NCI-H2171 (cell line): ENCODE data around the gene HBA2.
"Not testable (repeated sequence)": the region's sequence is repeated elsewhere in the genome, so short reads cannot be mapped to it uniquely, and the experiment has no call there.

ENCODE experiments used
- DNase-seq: peaks from one replicate; lab custom pipeline; 2025; lab: John Stamatoyannopoulos, UW

HBA2 gene

GRCh38 chr16:175011-175949 lies 2.6 kb downstream of the HBA2 start:
- DNase-seq, result no peak

DNA sequence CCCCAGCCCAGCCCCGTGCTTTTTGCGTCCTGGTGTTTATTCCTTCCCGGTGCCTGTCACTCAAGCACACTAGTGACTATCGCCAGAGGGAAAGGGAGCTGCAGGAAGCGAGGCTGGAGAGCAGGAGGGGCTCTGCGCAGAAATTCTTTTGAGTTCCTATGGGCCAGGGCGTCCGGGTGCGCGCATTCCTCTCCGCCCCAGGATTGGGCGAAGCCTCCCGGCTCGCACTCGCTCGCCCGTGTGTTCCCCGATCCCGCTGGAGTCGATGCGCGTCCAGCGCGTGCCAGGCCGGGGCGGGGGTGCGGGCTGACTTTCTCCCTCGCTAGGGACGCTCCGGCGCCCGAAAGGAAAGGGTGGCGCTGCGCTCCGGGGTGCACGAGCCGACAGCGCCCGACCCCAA lies 3.3 kb downstream of the HBA2 start:
- DNase-seq, result not testable (repeated sequence)

GRCh38 chr16:176477-177382 lies 4.1 kb downstream of the HBA2 start, which contains the start of gene HBA1:
HBA1 (plus strand) TSS chr16:176680; CDS start chr16:176717, 37 bp downstream.
- not testable (repeated sequence) for DNase-seq

- no peak for DNase-seq
Measured at GRCh38 chr16:177394-177822, 4.7 kb downstream of the HBA2 start.

GRCh38 chr16:177981-178667 lies 5.4 kb downstream of the HBA2 start:
- no peak for DNase-seq

DNA sequence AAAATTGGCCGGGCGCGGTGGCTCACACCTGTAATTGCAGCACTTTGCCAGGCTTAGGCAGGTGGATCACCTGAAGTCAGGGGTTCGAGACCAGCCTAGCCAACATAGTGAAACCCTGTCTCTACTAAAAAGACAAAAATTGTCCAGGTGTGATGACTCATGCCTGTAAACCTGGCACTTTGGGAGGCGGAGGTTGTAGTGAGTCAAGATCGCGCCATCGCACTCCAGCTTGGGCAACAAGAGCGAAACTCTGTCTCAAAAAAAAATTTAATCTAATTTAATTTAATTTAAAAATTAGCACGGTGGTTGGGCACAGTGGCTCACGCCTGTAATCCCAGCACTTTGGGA lies 6.0 kb downstream of the HBA2 start:
- DNase-seq, result no peak

DNA sequence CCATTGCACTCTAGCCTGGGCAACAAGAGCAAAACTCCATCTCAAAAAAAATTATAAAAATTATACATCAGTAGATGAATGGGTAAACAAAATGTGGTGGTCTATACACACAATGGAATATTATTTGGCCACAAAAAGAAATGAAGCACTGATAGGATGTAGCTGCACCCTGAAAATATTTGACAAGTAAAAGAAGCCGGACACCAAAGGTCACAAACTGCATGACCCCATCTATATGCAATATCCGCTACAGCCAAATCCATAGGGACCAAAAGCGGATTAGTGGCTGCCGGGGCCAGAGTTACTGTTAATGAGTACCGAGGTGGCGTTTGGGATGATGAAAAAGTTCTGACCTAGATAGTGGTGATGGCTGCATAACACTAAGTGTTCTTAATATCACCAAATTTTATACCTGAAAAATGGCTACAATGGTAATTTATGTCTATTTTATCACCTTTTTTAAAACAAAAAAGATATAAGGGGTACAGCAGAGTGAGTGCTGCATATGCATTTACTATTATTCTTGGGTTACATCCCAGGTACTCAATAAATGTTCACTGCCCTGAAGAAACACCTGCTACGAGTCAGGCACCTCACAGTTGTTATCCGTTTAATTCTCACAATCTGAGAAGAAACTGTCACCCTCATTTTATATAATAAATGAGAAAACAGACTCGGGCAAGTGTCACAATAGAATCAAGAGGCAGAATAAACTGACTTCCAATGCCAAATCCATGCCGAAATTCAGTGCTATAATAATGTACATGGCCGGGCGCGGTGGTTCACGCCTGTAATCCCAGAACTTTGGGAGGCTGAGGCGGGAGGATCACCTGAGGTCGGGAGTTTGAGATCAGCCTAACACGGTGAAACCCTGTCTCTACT lies 6.8 kb downstream of the HBA2 start:
- DNase-seq, result no peak

GRCh38 chr16:180101-180675 lies 7.5 kb downstream of the HBA2 start, which contains the start of gene HBQ1:
HBQ1 (plus strand) TSS chr16:180459; CDS start chr16:180487, 28 bp downstream.
- DNase-seq, result peak; percentile 57

DNA sequence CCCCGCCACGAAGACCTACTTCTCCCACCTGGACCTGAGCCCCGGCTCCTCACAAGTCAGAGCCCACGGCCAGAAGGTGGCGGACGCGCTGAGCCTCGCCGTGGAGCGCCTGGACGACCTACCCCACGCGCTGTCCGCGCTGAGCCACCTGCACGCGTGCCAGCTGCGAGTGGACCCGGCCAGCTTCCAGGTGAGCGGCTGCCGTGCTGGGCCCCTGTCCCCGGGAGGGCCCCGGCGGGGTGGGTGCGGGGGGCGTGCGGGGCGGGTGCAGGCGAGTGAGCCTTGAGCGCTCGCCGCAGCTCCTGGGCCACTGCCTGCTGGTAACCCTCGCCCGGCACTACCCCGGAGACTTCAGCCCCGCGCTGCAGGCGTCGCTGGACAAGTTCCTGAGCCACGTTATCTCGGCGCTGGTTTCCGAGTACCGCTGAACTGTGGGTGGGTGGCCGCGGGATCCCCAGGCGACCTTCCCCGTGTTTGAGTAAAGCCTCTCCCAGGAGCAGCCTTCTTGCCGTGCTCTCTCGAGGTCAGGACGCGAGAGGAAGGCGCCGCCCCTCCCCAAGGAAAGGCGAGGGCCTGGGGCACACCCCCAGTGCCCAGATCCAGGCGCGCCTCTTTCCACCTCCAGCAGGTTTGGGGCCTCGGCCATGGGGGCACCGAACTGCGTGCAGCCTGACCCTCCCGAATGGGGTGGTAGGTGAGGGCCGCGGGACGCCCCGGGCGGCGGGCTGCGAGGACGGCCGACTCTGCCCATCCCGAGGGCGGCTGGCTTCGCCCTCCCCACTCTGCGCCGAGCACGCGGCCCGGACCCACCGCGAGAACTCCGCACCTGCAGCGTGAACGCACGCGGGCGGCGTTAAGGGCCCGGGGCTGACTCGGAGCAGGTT lies 8.2 kb downstream of the HBA2 start:
- peak; percentile 85 for DNase-seq

GRCh38 chr16:181565-182021 lies 8.9 kb downstream of the HBA2 start:
- DNase-seq, result no peak

- DNase-seq, result no peak
Measured at GRCh38 chr16:183005-183404, 10.3 kb downstream of the HBA2 start.

GRCh38 chr16:185213-185612 lies 12.5 kb downstream of the HBA2 start:
- DNase-seq, result no peak

DNA sequence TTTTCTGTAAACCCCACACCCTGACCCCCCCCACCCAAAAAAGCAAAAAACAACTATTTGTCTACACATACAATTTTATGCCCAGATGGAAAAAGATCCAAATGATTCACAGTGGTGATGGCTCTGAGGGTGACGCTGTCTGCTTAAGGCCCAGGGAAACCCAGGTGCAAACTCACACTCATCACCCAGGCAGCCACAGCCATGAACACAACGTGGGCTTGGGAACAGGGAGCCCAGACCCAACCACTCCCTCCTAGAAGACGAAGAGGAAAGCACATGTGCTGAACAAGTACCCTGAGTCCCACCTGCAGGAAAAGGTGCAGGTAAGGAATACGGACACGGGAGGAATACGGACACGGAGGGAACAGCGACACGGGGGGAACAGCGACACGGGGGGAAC lies 13.0 kb downstream of the HBA2 start:
- no peak for DNase-seq

DNA sequence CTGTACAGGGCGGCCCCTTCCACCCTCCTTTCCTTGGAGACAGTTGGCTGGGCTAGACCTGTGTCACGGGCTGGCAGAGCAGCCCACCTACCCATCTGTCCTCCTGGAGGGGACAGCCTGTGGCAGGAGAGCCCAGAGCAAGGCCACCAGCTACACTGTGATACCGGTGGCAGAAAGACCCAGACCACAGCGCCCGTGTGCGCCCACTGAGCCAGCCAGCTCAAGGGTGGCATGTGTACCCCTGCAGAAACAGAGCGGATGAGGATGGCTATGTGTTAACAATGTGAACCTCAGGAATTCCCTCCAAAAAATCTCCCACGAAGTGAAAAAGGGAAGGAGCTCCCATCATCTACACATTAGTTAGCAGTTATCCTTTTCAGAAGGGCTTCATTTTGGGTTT lies 14.7 kb downstream of the HBA2 start:
- DNase-seq, result no peak

DNA sequence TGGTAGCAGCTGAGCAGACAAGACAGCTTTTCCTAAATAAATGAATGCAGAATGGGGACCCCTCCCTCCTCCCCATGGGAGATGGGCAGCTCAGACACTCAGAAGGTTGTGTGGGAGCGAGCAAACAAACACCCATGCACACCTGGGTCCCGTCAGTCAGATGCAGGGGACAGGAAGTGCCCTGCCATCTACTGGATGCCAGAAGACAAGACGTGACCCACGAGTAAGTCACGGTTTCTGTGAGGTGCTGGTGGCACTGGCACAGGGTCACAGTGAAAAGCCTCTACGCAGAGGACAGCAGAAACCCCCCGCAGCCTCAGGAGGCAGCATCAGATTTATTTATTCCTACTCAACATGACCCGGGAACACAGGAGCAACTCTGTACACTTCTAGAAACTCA lies 16.0 kb downstream of the HBA2 start:
- no peak for DNase-seq

DNA sequence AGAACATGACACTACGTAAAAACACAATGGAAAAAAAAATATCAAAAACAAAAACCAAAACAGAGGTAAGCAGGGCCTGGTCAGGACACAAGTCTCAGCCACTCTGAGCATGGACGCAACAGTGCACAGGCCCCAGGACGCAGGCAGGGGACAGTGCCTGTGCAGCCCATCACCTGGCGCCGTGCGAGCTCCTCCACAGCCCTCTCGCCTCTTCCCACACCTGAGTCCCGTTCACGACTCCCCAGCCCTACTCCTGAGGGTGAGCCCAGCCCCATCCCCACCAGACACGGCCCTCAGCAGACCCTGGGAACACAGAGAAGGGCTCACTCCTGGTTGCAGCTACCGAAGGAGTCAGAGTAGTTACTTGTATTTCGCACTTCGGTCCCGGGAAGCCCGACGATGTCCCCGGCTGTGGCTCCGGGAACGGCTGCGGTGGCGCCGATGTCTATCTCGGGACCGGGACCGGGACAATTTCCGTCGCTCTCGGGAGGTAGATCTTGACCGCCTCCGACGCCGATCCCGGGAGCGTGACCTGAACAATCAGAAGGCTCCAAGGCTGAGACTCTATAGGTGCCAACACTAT lies 17.0 kb downstream of the HBA2 start:
- no peak for DNase-seq

- DNase-seq, result no peak
Measured at GRCh38 chr16:191831-192230, 19.2 kb downstream of the HBA2 start.

DNA sequence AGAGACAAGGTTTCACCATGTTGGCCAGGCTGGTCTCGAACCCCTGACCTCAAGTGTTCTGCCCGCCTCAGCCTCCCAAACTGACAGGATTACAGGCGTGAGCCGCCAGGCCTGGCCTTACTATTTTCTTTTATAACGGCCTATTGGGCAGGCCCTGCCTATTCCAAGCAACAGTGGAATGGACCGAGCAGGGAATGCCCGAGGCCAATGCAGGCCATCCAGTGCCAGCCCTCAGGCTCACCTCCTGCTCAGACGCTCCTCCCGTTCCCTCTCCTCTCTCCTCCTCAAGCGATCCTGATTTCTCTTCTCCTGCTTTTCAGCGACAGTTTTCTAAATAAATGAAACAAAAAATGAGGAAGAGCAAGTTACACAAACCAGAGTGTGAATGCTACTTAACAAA lies 20.0 kb downstream of the HBA2 start:
- DNase-seq, result no peak

DNA sequence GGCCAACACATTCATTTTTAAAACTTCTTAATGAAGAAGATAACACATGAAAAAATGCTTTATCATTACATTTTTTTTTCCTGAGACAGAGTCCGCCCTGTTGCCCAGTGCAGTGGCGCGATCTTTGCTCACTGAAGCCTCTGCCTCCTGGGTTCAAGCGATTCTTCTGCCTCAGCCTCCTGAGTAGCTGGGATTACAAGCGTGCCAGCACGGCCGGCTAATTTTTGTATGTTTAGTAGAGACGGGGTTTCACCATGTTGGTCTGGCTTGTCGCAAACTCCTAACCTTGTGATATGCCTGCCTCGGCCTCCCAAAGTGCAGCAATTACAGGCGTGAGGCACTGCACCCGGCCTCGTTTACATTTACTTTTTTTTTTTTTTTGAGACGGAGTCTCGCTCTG lies 20.8 kb downstream of the HBA2 start:
- DNase-seq, result no peak
